ENCODE results near the gene BTLA. TPM values are rescaled to one million over a fixed set of nuclear protein-coding genes. Genes with fewer than 3 reads are reported as not detected.

The BTLA gene
- total RNA-seq, 2 donors from 2014 or later, result 0.32 to 1.1 TPM

GRCh38 chr3:112445839-112446238 is 53.4 kb downstream of the BTLA start:
- Histone ChIP-seq H3K9ac (ENCODE audit: low read depth in 2 of 2, low read length in 2 of 2) (no peak overlapping the region), H3K27me3 (no peaks in the 10 kb centered on the region), H3K36me3 (no peaks in the 10 kb centered on the region), H3K27ac (no peak overlapping the region), H3K4me3 (no peak overlapping the region), H3K4me1 (no peaks in the 10 kb centered on the region), H3K9me3 (no peaks in the 10 kb centered on the region)
- DNase-seq, result no peak
- intact Hi-C loops (cut with DNase I), result no loop called here
- TF ChIP-seq CTCF (IDR thresholded peaks at IDR 0.05), result no peak

GRCh38 chr3:112437146-112438022 is 61.9 kb downstream of the BTLA start:
- Histone ChIP-seq H3K36me3 (no peaks in the 10 kb centered on the region), H3K9ac (ENCODE audit: low read depth in 2 of 2, low read length in 2 of 2) (no peak overlapping the region), H3K4me1 (no peaks in the 10 kb centered on the region), H3K27ac (no peak overlapping the region), H3K4me3 (no peak overlapping the region), H3K9me3 (no peaks in the 10 kb centered on the region), H3K27me3 (no peaks in the 10 kb centered on the region)
- intact Hi-C loops (cut with DNase I), result loop anchor here (10.0 kb wide), 1 partner anchor 103 kb away; the partner anchor contains the start of gene CD200
- TF ChIP-seq CTCF (IDR thresholded peaks at IDR 0.05), result no peak
- no peak for DNase-seq

GRCh38 chr3:112429960-112430359 is 69.3 kb downstream of the BTLA start:
- Histone ChIP-seq H3K36me3 (no peaks in the 10 kb centered on the region), H3K9ac (ENCODE audit: low read depth in 2 of 2, low read length in 2 of 2) (no peak overlapping the region), H3K4me1 (no peaks in the 10 kb centered on the region), H3K27ac (no peak overlapping the region), H3K4me3 (no peak overlapping the region), H3K27me3 (no peaks in the 10 kb centered on the region), H3K9me3 (no peaks in the 10 kb centered on the region)
- no peak for DNase-seq
- no peak for TF ChIP-seq CTCF (IDR thresholded peaks at IDR 0.05)
- intact Hi-C loops (cut with DNase I), result loop anchor here (10.0 kb wide), 1 partner anchor 95 kb away; the partner anchor contains the start of gene CD200

- no peaks in the 10 kb centered on the region for H3K36me3 ChIP-seq
- TF ChIP-seq CTCF (IDR thresholded peaks at IDR 0.05), result no peak
- H3K9ac ChIP-seq (ENCODE audit: low read depth in 2 of 2, low read length in 2 of 2), result no peak overlapping the region
- no peaks in the 10 kb centered on the region for H3K9me3 ChIP-seq
- no peak for DNase-seq
- no peaks in the 10 kb centered on the region for H3K4me1 ChIP-seq
- intact Hi-C loops (cut with DNase I), result no loop called here
- H3K27ac ChIP-seq, result no peak overlapping the region
- no peak overlapping the region for H3K4me3 ChIP-seq
- no peaks in the 10 kb centered on the region for H3K27me3 ChIP-seq
Measured at GRCh38 chr3:112427123-112427522, 72.1 kb downstream of the BTLA start.

GRCh38 chr3:112425858-112426750 is 73.2 kb downstream of the BTLA start:
- Histone ChIP-seq H3K9me3 (no peaks in the 10 kb centered on the region), H3K4me3 (no peak overlapping the region), H3K4me1 (no peaks in the 10 kb centered on the region), H3K36me3 (no peaks in the 10 kb centered on the region), H3K9ac (ENCODE audit: low read depth in 2 of 2, low read length in 2 of 2) (no peak overlapping the region), H3K27ac (no peak overlapping the region), H3K27me3 (no peaks in the 10 kb centered on the region)
- TF ChIP-seq CTCF (IDR thresholded peaks at IDR 0.05), result no peak
- DNase-seq, result no peak
- intact Hi-C loops (cut with DNase I), result no loop called here

All from colonic mucosa (tissue), 4 donors.